OCI-LY7 (cell line): ENCODE data around the gene CDH3. TPM values are rescaled to one million over a fixed set of nuclear protein-coding genes. Genes with fewer than 3 reads are reported as not detected.

ENCODE experiments used
- BruUV-seq: library from RNA; stranded (reverse); fragments of 400-500 nt; replicated peaks from 2 replicates; lab custom pipeline; 2021; lab: Mats Ljungman, UMichigan
- CTCF ChIA-PET: fragments of 300-600 bp; sonication (Branson Sonifier 250); formaldehyde crosslinking; loops from one replicate; lab custom pipeline; 2022; ENCODE audit warnings: antibody characterized with exemption; ENCODE audit not compliant: unreplicated experiment; lab: Charles Lee
- POLR2A ChIA-PET: fragments of 300-600 bp; sonication (Branson Sonifier 250); formaldehyde crosslinking; loops from one replicate; lab custom pipeline; 2022; ENCODE audit warnings: antibody characterized with exemption; lab: Charles Lee
- DNase-seq: peaks from one replicate; pipeline ENCODE4 v3.0.0-alpha.2; 2015; ENCODE audit warnings: low spot score
- H2AFZ ChIP-seq: fragments of 200-600 bp; sonication (generic), shearing (Covaris generic); 2 replicates; pipeline ENCODE4 v1.6.1; 2014; ENCODE audit warnings: mild to moderate bottlenecking, antibody characterized with exemption, low read length, moderate library complexity
- H3K27ac ChIP-seq: fragments of 200-600 bp; sonication (generic); 2 replicates; pipeline ENCODE4 v1.5.1; 2014; ENCODE audit warnings: mixed run types, low read depth, mild to moderate bottlenecking, moderate library complexity, low read length, inconsistent platforms; ENCODE audit not compliant: poor library complexity, severe bottlenecking
- H3K36me3 ChIP-seq: fragments of 200-600 bp; sonication (generic); 2 replicates; pipeline ENCODE4 v1.6.1; 2014; ENCODE audit warnings: mild to moderate bottlenecking, antibody characterized with exemption, low read length, moderate library complexity, mixed read lengths; ENCODE audit not compliant: insufficient read depth
- H3K4me1 ChIP-seq: fragments of 200-600 bp; sonication (generic); 2 replicates; pipeline ENCODE4 v1.5.1; 2014; ENCODE audit warnings: mild to moderate bottlenecking, low read length; ENCODE audit not compliant: insufficient read depth, poor library complexity, severe bottlenecking
- H3K4me2 ChIP-seq: fragments of 200-600 bp; sonication (generic); 2 replicates; pipeline ENCODE4 v1.6.1; 2014; ENCODE audit warnings: mild to moderate bottlenecking, low read length
- H3K4me3 ChIP-seq: fragments of 200-600 bp; sonication (generic); 2 replicates; pipeline ENCODE4 v1.5.1; 2014; ENCODE audit warnings: mild to moderate bottlenecking, low read depth, low read length; ENCODE audit not compliant: poor library complexity, severe bottlenecking
- H3K79me2 ChIP-seq: fragments of 200-600 bp; sonication (generic); 2 replicates; pipeline ENCODE4 v1.6.1; 2016; ENCODE audit warnings: low read depth, mild to moderate bottlenecking, low read length, moderate library complexity, mixed read lengths; ENCODE audit not compliant: insufficient read depth
- H3K9me2 ChIP-seq: fragments of 200-600 bp; sonication (generic); 2 replicates; pipeline ENCODE4 v1.6.1; 2016; ENCODE audit warnings: mild to moderate bottlenecking, low read length, mixed read lengths; ENCODE audit not compliant: insufficient read depth
- H3K9me3 ChIP-seq: fragments of 200-600 bp; sonication (generic); 2 replicates; pipeline ENCODE4 v1.6.1; 2014; ENCODE audit warnings: mild to moderate bottlenecking, mixed run types, low read length, mixed read lengths
- H4K20me1 ChIP-seq: fragments of 200-600 bp; sonication (generic); 2 replicates; pipeline ENCODE4 v1.6.1; 2014; ENCODE audit warnings: mild to moderate bottlenecking, antibody characterized with exemption, low read length, moderate library complexity, mixed read lengths; ENCODE audit not compliant: insufficient read depth
- CTCF ChIP-seq: fragments of 200-600 bp; sonication (generic); conservative IDR thresholded peaks from 2 replicates; pipeline ENCODE4 v1.5.1; 2014; ENCODE audit warnings: mild to moderate bottlenecking, antibody characterized with exemption, low read length, moderate library complexity, mixed read lengths
- EZH2phosphoT487 ChIP-seq: fragments of 200-600 bp; sonication (generic); IDR thresholded peaks from 2 replicates; pipeline ENCODE4 v1.6.1; 2018; ENCODE audit warnings: low read depth, borderline replicate concordance, mild to moderate bottlenecking, mixed run types, antibody characterized with exemption, low read length, moderate library complexity, mixed read lengths
- intact Hi-C: fragments of 100-400 bp; cut with micrococcal nuclease; formaldehyde crosslinking; loops from one replicate; pipeline ENCODE4 v1.10.0; 2022; ENCODE audit not compliant: unreplicated experiment
- total RNA-seq, 2 experiments: library from RNA; depleted of rRNA in 1 of 2; stranded (reverse); fragments of >200 nt in 1 of 2; shearing (Covaris generic) in 1 of 2; gene quantifications; 2 replicates each; pipeline ENCODE4 v1.2.3, GENCODE V29; 2014 to 2022

CDH3 gene
- total RNA-seq, 2 experiments from 2014 or later, result 0.06 to 0.46 TPM

- Histone ChIP-seq H3K36me3 (no peaks in the 10 kb centered on the region), H3K9me3 (no peaks in the 10 kb centered on the region), H3K4me3 (no peak overlapping the region), H4K20me1 (no peaks in the 10 kb centered on the region), H3K4me1 (no peaks in the 10 kb centered on the region), H2AFZ (no peak overlapping the region), H3K79me2 (no peaks in the 10 kb centered on the region), H3K9me2 (no peaks in the 10 kb centered on the region), H3K4me2 (no peak overlapping the region), H3K27ac (no peak overlapping the region)
- DNase-seq, result no peak
- intact Hi-C loops, result no loop called here
- CTCF ChIA-PET, result interaction anchor here (0.6 kb wide), 1 partner anchor 129 kb away, joined by 3 read pairs; no protein-coding TSS in a partner anchor
- TF ChIP-seq CTCF (no peak), EZH2phosphoT487 (no peak)
- POLR2A ChIA-PET, result interaction anchor here (0.6 to 0.7 kb wide), 3 partner anchors 9 to 40 kb away, joined by 3 to 7 read pairs (median 4); no protein-coding TSS in a partner anchor
- BruUV-seq, result no TSS peak
Observed at GRCh38 chr16:68658974-68659360, 13.9 kb downstream of the CDH3 start.

GRCh38 chr16:68659412-68660358 is 14.6 kb downstream of the CDH3 start:
- no peak overlapping the region for H3K27ac ChIP-seq
- H3K79me2 ChIP-seq, result no peaks in the 10 kb centered on the region
- ChIA-PET POLR2A (no interaction called here), CTCF (no interaction called here)
- no peaks in the 10 kb centered on the region for H3K4me1 ChIP-seq
- H3K36me3 ChIP-seq, result no peaks in the 10 kb centered on the region
- no peak overlapping the region for H3K4me2 ChIP-seq
- H3K4me3 ChIP-seq, result no peak overlapping the region
- no peak overlapping the region for H2AFZ ChIP-seq
- BruUV-seq, result no TSS peak
- no peaks in the 10 kb centered on the region for H3K9me3 ChIP-seq
- intact Hi-C loops, result no loop called here
- no peaks in the 10 kb centered on the region for H4K20me1 ChIP-seq
- TF ChIP-seq EZH2phosphoT487 (no peak), CTCF (no peak)
- no peaks in the 10 kb centered on the region for H3K9me2 ChIP-seq
- no peak for DNase-seq

GRCh38 chr16:68660359-68660795 is 15.3 kb downstream of the CDH3 start:
- H3K79me2 ChIP-seq, result no peaks in the 10 kb centered on the region
- no peaks in the 10 kb centered on the region for H4K20me1 ChIP-seq
- BruUV-seq, result no TSS peak
- H3K4me2 ChIP-seq, result no peak overlapping the region
- no peaks in the 10 kb centered on the region for H3K9me2 ChIP-seq
- no peak for TF ChIP-seq EZH2phosphoT487
- no peak for TF ChIP-seq CTCF
- H3K9me3 ChIP-seq, result no peaks in the 10 kb centered on the region
- DNase-seq, result no peak
- ChIA-PET CTCF (no interaction called here), POLR2A (no interaction called here)
- H2AFZ ChIP-seq, result no peak overlapping the region
- H3K4me3 ChIP-seq, result no peak overlapping the region
- no peak overlapping the region for H3K27ac ChIP-seq
- no peaks in the 10 kb centered on the region for H3K36me3 ChIP-seq
- H3K4me1 ChIP-seq, result no peaks in the 10 kb centered on the region
- intact Hi-C loops, result no loop called here
